Measurements from ENCODE around the gene FRYL. TPM values are rescaled to one million over a fixed set of nuclear protein-coding genes. Genes with fewer than 3 reads are reported as not detected.

Gene FRYL
- total and polyA plus RNA-seq, 2 of the 13 experiments (the other 11 are each of a cell fraction or from before 2014, with no cell fraction given): 9.7 to 19.6 TPM

DNA sequence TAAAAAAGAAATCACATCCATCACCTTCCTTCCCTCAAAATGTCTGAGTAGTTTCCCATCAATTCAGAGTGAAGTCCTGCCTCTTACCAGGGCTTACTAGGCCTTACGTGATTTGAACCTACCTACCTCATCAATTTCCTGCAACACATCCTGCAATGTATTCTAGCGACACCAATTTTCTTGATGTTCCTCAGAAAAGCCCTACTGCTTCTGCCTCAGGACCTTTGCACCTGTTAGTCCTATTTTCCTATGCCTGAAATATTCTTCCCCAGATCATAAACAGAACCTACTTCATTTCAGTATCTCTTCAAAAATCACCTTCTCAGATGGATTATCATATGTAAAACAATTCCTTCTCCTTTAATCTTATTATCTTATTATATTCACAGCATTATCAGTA, 237.2 kb downstream of the FRYL start (continued):
- no peak for TF ChIP-seq MAFF (IDR thresholded peaks at IDR 0.05; ENCODE audit: low read depth, low read length)
- TF ChIP-seq RBFOX2 (IDR thresholded peaks at IDR 0.05; ENCODE audit: low read depth, low read length): no peak
- TF ChIP-seq HOXA9 (CRISPR knock-in tag; IDR thresholded peaks at IDR 0.05; ENCODE audit: borderline replicate concordance): no peak
- TF ChIP-seq, protein P1, sequence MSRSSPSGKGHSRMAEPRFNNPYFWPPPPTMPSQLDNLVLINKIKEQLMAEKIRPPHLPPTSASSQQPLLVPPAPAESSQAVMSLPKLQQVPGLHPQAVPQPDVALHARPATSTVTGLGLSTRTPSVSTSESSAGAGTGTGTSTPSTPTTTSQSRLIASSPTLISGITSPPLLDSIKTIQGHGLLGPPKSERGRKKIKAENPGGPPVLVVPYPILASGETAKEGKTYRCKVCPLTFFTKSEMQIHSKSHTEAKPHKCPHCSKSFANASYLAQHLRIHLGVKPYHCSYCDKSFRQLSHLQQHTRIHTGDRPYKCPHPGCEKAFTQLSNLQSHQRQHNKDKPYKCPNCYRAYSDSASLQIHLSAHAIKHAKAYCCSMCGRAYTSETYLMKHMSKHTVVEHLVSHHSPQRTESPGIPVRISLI (CRISPR knock-in tag; IDR thresholded peaks at IDR 0.05; ENCODE audit: borderline replicate concordance): no peak
- TF ChIP-seq ZNF337 (CRISPR knock-in tag; IDR thresholded peaks at IDR 0.05; ENCODE audit: borderline replicate concordance, low read depth): no peak
- TF ChIP-seq SALL1 (CRISPR knock-in tag; IDR thresholded peaks at IDR 0.05): no peak
- TF ChIP-seq KDM5B (CRISPR knock-in tag; IDR thresholded peaks at IDR 0.05; ENCODE audit: borderline replicate concordance): no peak
- no peak for TF ChIP-seq ZNF724P (CRISPR knock-in tag; IDR thresholded peaks at IDR 0.05; ENCODE audit: borderline replicate concordance)

DNA sequence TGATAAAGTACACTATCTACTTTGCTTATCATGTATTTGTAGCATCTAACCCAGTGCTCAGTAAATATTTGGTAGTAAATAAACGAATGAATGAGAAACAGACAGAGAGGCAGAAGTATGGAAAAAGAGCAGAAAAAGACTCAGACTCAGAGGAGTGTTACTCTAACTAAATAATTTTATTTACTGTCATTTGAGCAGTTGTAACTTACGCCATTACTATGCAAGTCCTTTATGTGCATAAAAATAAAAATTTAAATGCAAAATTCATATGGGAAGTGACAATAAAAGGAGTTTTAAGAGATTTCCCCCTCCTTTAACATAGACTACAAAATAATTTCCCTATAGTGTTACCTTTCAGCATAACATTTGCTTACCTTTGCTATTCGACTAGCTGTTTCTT, 240.5 kb downstream of the FRYL start:
- ATAC-seq (no peak), DNase-seq (ENCODE audit: low spot score) (no peak), FAIRE-seq (no peak)
- intact Hi-C loops (cut with micrococcal nuclease; ENCODE audit: unreplicated experiment) (no loop called here), in situ Hi-C loops (cut with HindIII; ENCODE audit: extremely low pct_ligation_motif_present, low pct_unique_long_range_greater_than_20kb) (no loop called here)
- Histone ChIP-seq H3K27me3 (ENCODE audit: control insufficient read depth in 1 of 2, insufficient read depth in 2 of 2, low read length in 2 of 2) (no peaks in the 10 kb centered on the region), H3K9ac (ENCODE audit: insufficient read depth, low read depth, low read length) (no peak overlapping the region), H2AFZ (ENCODE audit: low read length) (no peak overlapping the region), H3K27ac (ENCODE audit: extremely low read length, insufficient read depth, low read length) (no peak overlapping the region), H3K9me3 (ENCODE audit: low read length) (no peaks in the 10 kb centered on the region), H3K36me3 (replicated peaks in 1 of 2; ENCODE audit: control insufficient read depth in 1 of 2, insufficient read depth in 2 of 2, low read length in 2 of 2) (peaks cover 7 to 28% of the 10 kb centered on the region in 2 experiments; a peak in 4 of 5 replicates), H3K4me1 (ENCODE audit: insufficient read depth, low read length) (no peaks in the 10 kb centered on the region), H3K79me2 (ENCODE audit: insufficient read depth, low read length) (no peaks in the 10 kb centered on the region), H3K4me2 (ENCODE audit: low read depth, low read length) (no peak overlapping the region), H4K20me1 (ENCODE audit: insufficient read depth, low read length) (no peaks in the 10 kb centered on the region), H3K4me3 (replicated peaks in 1 of 3; ENCODE audit: insufficient read depth in 1 of 3, low read depth in 2 of 3, low read length in 3 of 3) (no peak overlapping the region)
- ChIA-PET CTCF (ENCODE audit: low intra/inter-chr PET ratio, low total read pairs) (no interaction called here), POLR2A (no interaction called here)
- no TSS peak for BruUV-seq (replicated peaks)
- no peak for TF ChIP-seq MIER3 (CRISPR knock-in tag; IDR thresholded peaks at IDR 0.05; ENCODE audit: borderline replicate concordance)
- no peak for TF ChIP-seq SNRNP70 (IDR thresholded peaks at IDR 0.05; ENCODE audit: low read depth, low read length)
- TF ChIP-seq RFXANK (CRISPR knock-in tag; IDR thresholded peaks at IDR 0.05): no peak
- TF ChIP-seq USF2 (IDR thresholded peaks at IDR 0.05; ENCODE audit: low read depth, low read length): no peak
- TF ChIP-seq USF2 (CRISPR knock-in tag; IDR thresholded peaks at IDR 0.05; ENCODE audit: borderline replicate concordance): no peak
- TF ChIP-seq RFX1 (IDR thresholded peaks at IDR 0.05): no peak
- TF ChIP-seq ZNF768 (CRISPR knock-in tag; IDR thresholded peaks at IDR 0.05): no peak
- no peak for TF ChIP-seq SNAI1 (CRISPR knock-in tag; IDR thresholded peaks at IDR 0.05; ENCODE audit: borderline replicate concordance)
- 91% methylated on average over 3 of the region's 3 CpGs for WGBS (ENCODE audit: low lambda C conversion rate)

Measured in HepG2 (cell line).